ENCODE measurements around the gene PPHLN1.

DNA sequence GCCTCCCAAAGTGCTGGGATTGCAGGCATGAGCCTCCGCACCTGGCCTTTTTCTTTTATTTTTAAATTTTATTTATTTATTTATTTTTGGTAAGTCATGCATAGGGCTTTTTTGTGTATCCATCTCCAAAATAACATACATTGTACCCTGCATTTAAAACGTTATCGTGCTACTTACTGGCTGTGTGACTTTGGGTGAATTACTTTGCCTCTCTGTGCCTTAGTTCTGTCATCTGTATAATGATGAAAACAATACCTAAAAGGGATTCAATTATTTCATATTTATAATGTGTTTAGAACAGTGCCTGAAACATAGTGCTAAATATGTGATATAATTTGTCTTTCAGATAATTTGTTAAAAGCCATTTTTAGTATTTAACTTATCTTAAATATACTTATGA is 19.7 kb upstream of the PPHLN1 start:
- TF ChIP-seq, protein P1, sequence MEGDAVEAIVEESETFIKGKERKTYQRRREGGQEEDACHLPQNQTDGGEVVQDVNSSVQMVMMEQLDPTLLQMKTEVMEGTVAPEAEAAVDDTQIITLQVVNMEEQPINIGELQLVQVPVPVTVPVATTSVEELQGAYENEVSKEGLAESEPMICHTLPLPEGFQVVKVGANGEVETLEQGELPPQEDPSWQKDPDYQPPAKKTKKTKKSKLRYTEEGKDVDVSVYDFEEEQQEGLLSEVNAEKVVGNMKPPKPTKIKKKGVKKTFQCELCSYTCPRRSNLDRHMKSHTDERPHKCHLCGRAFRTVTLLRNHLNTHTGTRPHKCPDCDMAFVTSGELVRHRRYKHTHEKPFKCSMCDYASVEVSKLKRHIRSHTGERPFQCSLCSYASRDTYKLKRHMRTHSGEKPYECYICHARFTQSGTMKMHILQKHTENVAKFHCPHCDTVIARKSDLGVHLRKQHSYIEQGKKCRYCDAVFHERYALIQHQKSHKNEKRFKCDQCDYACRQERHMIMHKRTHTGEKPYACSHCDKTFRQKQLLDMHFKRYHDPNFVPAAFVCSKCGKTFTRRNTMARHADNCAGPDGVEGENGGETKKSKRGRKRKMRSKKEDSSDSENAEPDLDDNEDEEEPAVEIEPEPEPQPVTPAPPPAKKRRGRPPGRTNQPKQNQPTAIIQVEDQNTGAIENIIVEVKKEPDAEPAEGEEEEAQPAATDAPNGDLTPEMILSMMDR (IDR thresholded peaks at IDR 0.05) = no peak
- no peak for TF ChIP-seq POLR2A (IDR thresholded peaks at IDR 0.05)
